AG04450 (cell line): ENCODE measurements around the gene MAPRE3. TPM values are rescaled to one million over a fixed set of nuclear protein-coding genes. Genes with fewer than 3 reads are reported as not detected.

ENCODE experiments used
- CTCF ChIA-PET: fragments of 300-600, 350-600 bp; formaldehyde crosslinking; extraction: SDS; loops from one replicate; lab custom pipeline; 2022; ENCODE audit warnings: antibody characterized with exemption, inconsistent platforms; lab: Charles Lee
- POLR2A ChIA-PET: fragments of 350-600 bp; formaldehyde crosslinking; extraction: SDS; loops from one replicate; lab custom pipeline; 2021; ENCODE audit warnings: antibody characterized with exemption, inconsistent platforms; lab: Yijun Ruan, JAX
- DNase-seq: peaks from one replicate; pipeline ENCODE4 v3.0.0-alpha.2; 2011; ENCODE audit warnings: low read depth, low spot score
- H3K27ac ChIP-seq: one replicate; pipeline ENCODE4 v1.5.1; 2012; ENCODE audit warnings: low read depth, low read length, control low read depth
- H3K27me3 ChIP-seq: one replicate; pipeline ENCODE4 v1.6.0; 2012; ENCODE audit warnings: low read length; ENCODE audit not compliant: control insufficient read depth, insufficient read depth
- H3K4me3 ChIP-seq: 2 replicates; pipeline ENCODE4 v1.5.1; 2011; ENCODE audit warnings: mild to moderate bottlenecking, low read depth, low read length, control low read depth
- H3K9me3 ChIP-seq: 2 replicates; pipeline ENCODE4 v1.5.1; 2012; ENCODE audit warnings: low read length; ENCODE audit not compliant: control insufficient read depth, insufficient read depth
- polyA plus RNA-seq: library from polyadenylated mRNA; depleted of rRNA; stranded (reverse); fragments of >200 nt; gene quantifications from 2 replicates; pipeline ENCODE4 v1.2.3, GENCODE V29; 2011
- TF ChIP-seq, protein P1 (sequence below): IDR thresholded peaks from 2 replicates; pipeline ENCODE4 v1.5.1; 2011; ENCODE audit warnings: low read depth, low read length, control low read depth, inconsistent platforms

MAPRE3 gene
- polyA plus RNA-seq, 1 experiment: 16.8 TPM

DNA sequence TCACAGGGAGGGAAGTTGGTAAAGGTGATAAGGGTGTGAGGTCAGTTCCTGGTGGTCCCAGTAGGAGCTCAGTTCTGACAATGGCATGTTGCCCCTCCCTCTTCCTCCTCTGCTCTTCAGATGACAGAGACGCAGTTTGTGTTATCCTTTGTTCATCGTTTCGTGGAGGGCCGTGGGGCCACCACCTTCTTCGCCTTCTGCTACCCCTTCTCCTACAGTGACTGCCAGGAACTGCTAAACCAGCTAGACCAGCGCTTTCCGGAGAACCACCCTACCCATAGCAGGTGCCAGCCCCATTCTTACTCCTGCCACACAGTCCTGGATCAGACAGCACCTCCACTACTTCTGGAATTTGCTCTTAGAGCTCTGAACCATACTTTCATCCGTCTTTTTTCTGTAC, 83.3 kb downstream of the MAPRE3 start:
- CTCF ChIA-PET: interaction anchor here (1.0 to 1.6 kb wide), 3 partner anchors 19 to 207 kb away, joined by 3 to 4 read pairs (median 4); no protein-coding TSS in a partner anchor
- Histone ChIP-seq H3K27ac (no peak overlapping the region), H3K9me3 (no peaks in the 10 kb centered on the region; the same call in 1 of the 2 replicates), H3K4me3 (no peak overlapping the region), H3K27me3 (no peaks in the 10 kb centered on the region)
- no peak for DNase-seq
- POLR2A ChIA-PET: interaction anchor here (0.6 to 7.6 kb wide), 5 partner anchors 18 to 255 kb away, joined by 3 to 53 read pairs (median 5); partner anchors contain the start of genes EMILIN1, KHK and OST4
- TF ChIP-seq, protein P1, sequence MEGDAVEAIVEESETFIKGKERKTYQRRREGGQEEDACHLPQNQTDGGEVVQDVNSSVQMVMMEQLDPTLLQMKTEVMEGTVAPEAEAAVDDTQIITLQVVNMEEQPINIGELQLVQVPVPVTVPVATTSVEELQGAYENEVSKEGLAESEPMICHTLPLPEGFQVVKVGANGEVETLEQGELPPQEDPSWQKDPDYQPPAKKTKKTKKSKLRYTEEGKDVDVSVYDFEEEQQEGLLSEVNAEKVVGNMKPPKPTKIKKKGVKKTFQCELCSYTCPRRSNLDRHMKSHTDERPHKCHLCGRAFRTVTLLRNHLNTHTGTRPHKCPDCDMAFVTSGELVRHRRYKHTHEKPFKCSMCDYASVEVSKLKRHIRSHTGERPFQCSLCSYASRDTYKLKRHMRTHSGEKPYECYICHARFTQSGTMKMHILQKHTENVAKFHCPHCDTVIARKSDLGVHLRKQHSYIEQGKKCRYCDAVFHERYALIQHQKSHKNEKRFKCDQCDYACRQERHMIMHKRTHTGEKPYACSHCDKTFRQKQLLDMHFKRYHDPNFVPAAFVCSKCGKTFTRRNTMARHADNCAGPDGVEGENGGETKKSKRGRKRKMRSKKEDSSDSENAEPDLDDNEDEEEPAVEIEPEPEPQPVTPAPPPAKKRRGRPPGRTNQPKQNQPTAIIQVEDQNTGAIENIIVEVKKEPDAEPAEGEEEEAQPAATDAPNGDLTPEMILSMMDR: no peak

DNA sequence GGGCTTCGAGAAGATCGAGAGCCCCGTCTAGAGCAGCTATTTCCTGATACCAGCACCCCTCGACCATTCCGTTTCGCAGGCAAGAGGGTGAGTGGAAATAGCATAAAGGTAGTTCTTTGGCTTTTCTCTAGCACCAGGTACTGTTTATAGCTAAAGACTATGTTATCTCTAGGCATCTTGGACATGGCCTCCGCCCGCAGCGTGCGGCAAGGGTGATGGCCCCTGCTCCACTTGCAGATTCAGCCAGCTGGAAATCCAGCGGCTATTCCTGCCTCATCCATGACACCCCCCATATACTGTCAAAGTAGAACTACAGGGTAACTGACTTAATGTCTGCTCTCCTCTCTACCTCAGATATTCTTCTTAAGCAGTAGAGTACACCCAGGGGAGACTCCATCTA, 84.3 kb downstream of the MAPRE3 start:
- TF ChIP-seq, protein P1: no peak
- POLR2A ChIA-PET: interaction anchor here (0.6 to 7.6 kb wide), 3 partner anchors 8 to 30 kb away, joined by 4 to 53 read pairs (median 4); partner anchors contain the start of gene KHK
- DNase-seq: no peak
- Histone ChIP-seq H3K4me3 (no peak overlapping the region), H3K9me3 (no peaks in the 10 kb centered on the region; the same call in 1 of the 2 replicates), H3K27me3 (no peaks in the 10 kb centered on the region), H3K27ac (no peak overlapping the region)
- CTCF ChIA-PET: interaction anchor here (0.7 to 1.4 kb wide), 3 partner anchors 13 to 208 kb away, joined by 3 to 4 read pairs (median 3); no protein-coding TSS in a partner anchor

DNA sequence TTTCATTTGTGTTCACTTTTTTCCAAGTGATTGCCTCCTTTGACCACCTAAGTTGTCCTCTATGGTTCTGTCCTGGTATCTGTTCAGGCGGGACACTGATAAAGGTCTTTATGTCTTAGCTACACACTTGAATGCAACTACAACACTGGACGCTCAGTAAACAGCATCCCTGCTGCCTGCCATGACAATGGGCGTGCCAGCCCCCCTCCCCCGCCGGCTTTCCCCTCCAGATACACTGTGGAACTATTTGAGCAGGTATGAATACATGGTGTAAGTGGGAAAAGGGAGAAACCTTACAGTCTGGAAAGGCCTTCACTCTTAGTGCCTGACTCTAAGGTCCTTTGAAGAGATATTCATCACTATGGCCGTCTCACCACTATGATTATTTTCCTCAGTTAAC, 86.7 kb downstream of the MAPRE3 start:
- H3K27me3 ChIP-seq: no peaks in the 10 kb centered on the region
- POLR2A ChIA-PET: interaction anchor here (2.2 kb wide), 1 partner anchor 24 kb away, joined by 6 read pairs; no protein-coding TSS in a partner anchor
- H3K27ac ChIP-seq: no peak overlapping the region
- CTCF ChIA-PET: interaction anchor here (1.2 kb wide), 1 partner anchor 24 kb away, joined by 3 read pairs; no protein-coding TSS in a partner anchor
- no peaks in the 10 kb centered on the region for H3K9me3 ChIP-seq
- no peak overlapping the region for H3K4me3 ChIP-seq
- TF ChIP-seq, protein P1: no peak
- DNase-seq: no peak

DNA sequence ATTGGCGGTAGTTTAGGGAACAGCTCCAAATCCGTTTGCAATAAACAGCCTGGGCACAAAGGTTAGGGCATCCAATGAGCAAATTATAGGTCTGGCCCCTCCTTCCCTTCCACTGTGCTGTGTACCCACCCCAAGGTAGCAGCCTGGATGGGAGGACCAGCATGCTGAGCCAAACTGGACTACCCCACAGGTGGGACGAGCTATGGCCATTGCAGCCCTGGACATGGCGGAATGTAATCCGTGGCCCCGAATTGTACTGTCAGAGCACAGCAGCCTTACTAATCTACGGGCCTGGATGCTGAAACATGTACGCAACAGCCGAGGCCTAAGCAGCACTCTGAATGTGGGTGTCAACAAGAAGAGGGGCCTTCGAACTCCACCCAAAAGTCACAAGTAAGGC, 87.8 kb downstream of the MAPRE3 start:
- TF ChIP-seq, protein P1: no peak
- POLR2A ChIA-PET: interaction anchor here (0.9 to 3.0 kb wide), 5 partner anchors 8 to 222 kb away, joined by 4 to 10 read pairs (median 4); partner anchors contain the start of gene OST4
- H3K27ac ChIP-seq: no peak overlapping the region
- H3K4me3 ChIP-seq: no peak overlapping the region
- H3K27me3 ChIP-seq: no peaks in the 10 kb centered on the region
- no peak for DNase-seq
- H3K9me3 ChIP-seq: no peaks in the 10 kb centered on the region
- CTCF ChIA-PET: no interaction called here

DNA sequence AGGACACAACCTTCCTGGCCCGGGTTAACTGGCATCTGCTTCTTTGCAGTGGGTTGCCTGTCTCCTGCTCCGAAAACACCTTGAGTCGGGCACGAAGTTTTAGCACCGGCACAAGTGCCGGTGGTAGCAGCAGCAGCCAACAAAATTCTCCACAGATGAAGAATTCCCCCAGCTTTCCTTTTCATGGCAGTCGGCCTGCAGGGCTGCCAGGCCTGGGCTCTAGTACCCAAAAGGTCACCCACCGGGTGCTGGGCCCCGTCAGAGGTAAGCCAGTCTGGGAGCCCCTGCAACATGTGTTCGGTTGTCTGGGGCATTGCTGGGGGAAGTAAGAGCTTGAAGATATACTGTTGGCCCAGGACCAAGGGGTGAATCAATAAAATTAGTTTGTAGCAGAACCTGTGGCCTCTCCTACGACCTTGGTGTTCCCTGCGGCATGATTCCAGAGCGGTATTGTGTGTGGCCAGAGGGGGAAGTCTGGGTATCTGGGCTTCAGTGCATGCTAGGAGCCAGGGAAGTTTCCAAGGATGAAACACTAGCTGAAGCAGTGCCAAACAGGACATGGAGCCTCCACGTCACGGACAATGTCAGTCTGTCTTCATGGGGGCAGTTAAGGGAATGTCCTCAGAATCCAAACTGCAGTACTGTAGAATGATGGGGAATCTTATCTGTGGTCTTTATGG, 88.8 kb downstream of the MAPRE3 start:
- CTCF ChIA-PET: interaction anchor here (0.6 kb wide), 1 partner anchor 213 kb away, joined by 3 read pairs; no protein-coding TSS in a partner anchor
- Histone ChIP-seq H3K27me3 (no peaks in the 10 kb centered on the region), H3K9me3 (no peaks in the 10 kb centered on the region), H3K4me3 (no peak overlapping the region), H3K27ac (no peak overlapping the region)
- POLR2A ChIA-PET: interaction anchor here (0.7 to 3.0 kb wide), 4 partner anchors 9 to 41 kb away, joined by 3 to 10 read pairs (median 4); partner anchors contain the start of gene OST4
- no peak for DNase-seq
- TF ChIP-seq, protein P1: no peak
